Stomach (tissue), 9 donors: ENCODE results near the gene RNF123. TPM values are rescaled to one million over a fixed set of nuclear protein-coding genes. Genes with fewer than 3 reads are reported as not detected.

Source experiments
- DNase-seq, 2 donors: peaks; one replicate each; pipeline versions ENCODE4 v3.0.0 to v3.0.0-alpha.2; 2013 to 2019
- H3K27ac ChIP-seq, 5 donors: fragments of 200-600 bp in 4 of 5; sonication (generic) in 4 of 5; one replicate each; pipeline ENCODE4 v1.5.1; 2013 to 2019; ENCODE audit warnings: mild to moderate bottlenecking in 1 of 5, moderate library complexity in 1 of 5
- H3K27me3 ChIP-seq, 3 donors: fragments of 200-600 bp; sonication (generic); one replicate each; pipeline ENCODE4 v1.5.1; 2017 to 2019; ENCODE audit warnings: mixed run types in 1 of 3
- H3K36me3 ChIP-seq, 4 donors: fragments of 200-600 bp; sonication (generic); 1 replicate in 3 of 4; 2 replicates in 1 of 4; pipeline ENCODE4 v1.5.1; 2016 to 2019
- H3K4me1 ChIP-seq, 4 donors: fragments of 200-600 bp; sonication (generic); one replicate each; pipeline ENCODE4 v1.5.1; 2016 to 2019
- H3K4me3 ChIP-seq, 4 donors: fragments of 200-600 bp; sonication (generic) in 3 of 4; one replicate each; pipeline ENCODE4 v1.5.1; 2016 to 2019; ENCODE audit warnings: mild to moderate bottlenecking in 1 of 4
- H3K9me3 ChIP-seq, 4 donors: fragments of 200-600 bp; sonication (generic); one replicate each; pipeline ENCODE4 v1.5.1; 2016 to 2019
- EP300 ChIP-seq: sonication (generic); formaldehyde crosslinking; IDR thresholded peaks from one replicate; pipeline ENCODE4 v1.6.1; 2017; ENCODE audit warnings: antibody characterized with exemption
- POLR2A ChIP-seq, 4 donors: fragments of 450-650 bp; IDR thresholded peaks; one replicate each; pipeline ENCODE4 v1.6.1; 2016; ENCODE audit warnings: antibody characterized with exemption in 4 of 4, control low read depth in 2 of 4, mild to moderate bottlenecking in 1 of 4, moderate library complexity in 1 of 4
- POLR2AphosphoS5 ChIP-seq, 3 donors: sonication (generic); formaldehyde crosslinking; IDR thresholded peaks; one replicate each; pipeline ENCODE4 v1.6.1; 2016; ENCODE audit warnings: antibody characterized with exemption in 3 of 3
- WGBS, 5 donors: extraction: QIAGEN DNeasy Blood & Tissue Kit in 3 of 5; methylation state at CpG; one replicate each; pipeline versions ENCODE4 v1.1.5 to v1.1.7; 2013 to 2018; 5-methylcytosine and 5-hydroxymethylcytosine counted together
- intact Hi-C: fragments of 100-400 bp; cut with DNase I; formaldehyde crosslinking; loops from one replicate; pipeline ENCODE4 v1.15.1; 2023; ENCODE audit warnings: low total_unique reads
- polyA plus RNA-seq, 3 donors: library from polyadenylated mRNA; stranded (reverse); fragments of 200-250 nt; gene quantifications; one replicate each; pipeline ENCODE4 v1.2.3, GENCODE V29; 2013
- total RNA-seq, 5 donors: library from RNA; depleted of rRNA; stranded (reverse); fragments of >200 nt; gene quantifications; one replicate each; pipeline versions ENCODE4 v1.1.0 to v1.2.3, GENCODE V29; 2014 to 2016
- TF ChIP-seq, protein P1 (sequence below), 7 experiments: fragments of 450-650 bp in 4 of 7; fragments of 200-600 bp in 3 of 7; sonication (generic) in 3 of 7; IDR thresholded peaks; one replicate each; pipeline ENCODE4 v1.5.1; 2016 to 2019; ENCODE audit warnings: antibody characterized with exemption in 7 of 7, control low read depth in 2 of 7, mild to moderate bottlenecking in 1 of 7
- donor health status: healthy with polysubstance abuse.
- donor health status: Bipolar disorder and iron deficiency.
- donor health status: healthy.

Gene RNF123
- total and polyA plus RNA-seq, 8 donors, result 18.1 to 75.4 (median 26.6) TPM

DNA sequence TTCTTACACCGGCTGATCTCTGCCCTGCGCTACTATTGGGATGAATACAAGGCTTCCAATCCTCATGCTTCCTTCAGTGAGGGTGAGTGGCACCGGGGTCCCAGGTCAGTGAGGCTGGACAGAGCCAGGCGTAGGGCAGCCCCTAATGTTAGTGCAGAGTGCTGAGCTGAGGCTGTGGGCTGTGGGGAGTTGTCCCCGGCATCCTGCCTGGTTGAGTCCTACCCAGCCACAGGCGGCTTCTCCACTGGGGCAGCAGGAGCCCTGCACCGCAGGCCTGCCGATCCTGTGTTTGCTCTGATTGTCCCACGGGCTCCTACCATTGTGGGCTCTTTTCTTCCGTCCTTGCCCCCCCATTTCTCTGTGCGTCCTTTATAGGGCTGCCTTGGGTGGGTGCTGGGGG is 13.3 kb downstream of the RNF123 start:
- no peak for DNase-seq
- Histone ChIP-seq H3K27me3 (no peaks in the 10 kb centered on the region), H3K4me1 (peaks cover 0 to 8% (median 0%) of the 10 kb centered on the region in 4 donors), H3K4me3 (no peak overlapping the region), H3K27ac (no peak overlapping the region), H3K9me3 (no peaks in the 10 kb centered on the region), H3K36me3 (peaks cover 34 to 100% (median 91%) of the 10 kb centered on the region in 4 donors)
- WGBS, 5 donors, result 90 to 94% (median 92%) methylated on average over 8 to 11 of the region's 11 CpGs
- TF ChIP-seq, protein P1, sequence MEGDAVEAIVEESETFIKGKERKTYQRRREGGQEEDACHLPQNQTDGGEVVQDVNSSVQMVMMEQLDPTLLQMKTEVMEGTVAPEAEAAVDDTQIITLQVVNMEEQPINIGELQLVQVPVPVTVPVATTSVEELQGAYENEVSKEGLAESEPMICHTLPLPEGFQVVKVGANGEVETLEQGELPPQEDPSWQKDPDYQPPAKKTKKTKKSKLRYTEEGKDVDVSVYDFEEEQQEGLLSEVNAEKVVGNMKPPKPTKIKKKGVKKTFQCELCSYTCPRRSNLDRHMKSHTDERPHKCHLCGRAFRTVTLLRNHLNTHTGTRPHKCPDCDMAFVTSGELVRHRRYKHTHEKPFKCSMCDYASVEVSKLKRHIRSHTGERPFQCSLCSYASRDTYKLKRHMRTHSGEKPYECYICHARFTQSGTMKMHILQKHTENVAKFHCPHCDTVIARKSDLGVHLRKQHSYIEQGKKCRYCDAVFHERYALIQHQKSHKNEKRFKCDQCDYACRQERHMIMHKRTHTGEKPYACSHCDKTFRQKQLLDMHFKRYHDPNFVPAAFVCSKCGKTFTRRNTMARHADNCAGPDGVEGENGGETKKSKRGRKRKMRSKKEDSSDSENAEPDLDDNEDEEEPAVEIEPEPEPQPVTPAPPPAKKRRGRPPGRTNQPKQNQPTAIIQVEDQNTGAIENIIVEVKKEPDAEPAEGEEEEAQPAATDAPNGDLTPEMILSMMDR (IDR thresholded peaks at IDR 0.05), result no peak
- TF ChIP-seq EP300, result no peak
- TF ChIP-seq POLR2AphosphoS5 (IDR thresholded peaks at IDR 0.05), result no peak
- no peak for TF ChIP-seq POLR2A (IDR thresholded peaks at IDR 0.05)
- intact Hi-C loops, result no loop called here

DNA sequence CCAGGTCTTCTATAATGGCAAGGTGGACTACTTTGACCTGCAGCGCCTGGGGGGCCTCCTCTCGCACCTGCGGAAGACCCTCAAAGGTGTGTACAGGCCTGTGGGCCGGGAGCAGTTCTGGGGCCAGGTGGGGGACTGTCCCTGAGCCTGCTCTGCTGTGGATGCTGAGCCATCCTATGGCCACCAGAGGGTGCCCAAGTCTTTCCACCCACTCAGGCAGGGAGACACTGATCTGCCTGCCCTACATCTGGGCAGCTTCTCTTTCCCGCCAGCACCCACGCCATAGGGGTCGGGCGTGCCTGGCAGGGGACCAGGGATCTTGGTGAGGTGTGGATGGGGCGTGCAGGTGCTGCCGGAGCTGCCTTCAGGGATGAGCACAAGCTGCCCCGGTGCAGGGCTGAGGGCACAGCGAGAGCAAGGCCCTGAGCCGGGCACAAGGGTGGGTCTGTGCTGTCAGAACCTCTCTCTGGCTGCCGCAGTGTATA is 14.1 kb downstream of the RNF123 start:
- H3K27me3 ChIP-seq, result no peaks in the 10 kb centered on the region
- H3K4me1 ChIP-seq, result peaks cover 0 to 8% (median 0%) of the 10 kb centered on the region in 4 donors
- peaks cover 31 to 99% (median 89%) of the 10 kb centered on the region in 4 donors for H3K36me3 ChIP-seq
- H3K27ac ChIP-seq, result no peak overlapping the region
- peak; percentile 71 to 87 for DNase-seq
- no peak overlapping the region for H3K4me3 ChIP-seq
- 44 to 72% (median 52%) methylated on average over 6 to 14 of the region's 14 CpGs for WGBS, 5 donors
- TF ChIP-seq POLR2AphosphoS5 (IDR thresholded peaks at IDR 0.05), result peak in 1 of 3 donors; percentile 53
- no peak for TF ChIP-seq POLR2A (IDR thresholded peaks at IDR 0.05)
- TF ChIP-seq EP300, result no peak
- TF ChIP-seq, protein P1 (IDR thresholded peaks at IDR 0.05), result peak in 5 of 7 experiments; percentile 60 to 85 (median 79)
- no peaks in the 10 kb centered on the region for H3K9me3 ChIP-seq
- intact Hi-C loops, result no loop called here

- 82 to 96% (median 93%) methylated on average over 7 of the region's 7 CpGs for WGBS, 5 donors
- TF ChIP-seq POLR2AphosphoS5 (IDR thresholded peaks at IDR 0.05), result no peak
- TF ChIP-seq POLR2A (IDR thresholded peaks at IDR 0.05), result no peak
- TF ChIP-seq, protein P1 (IDR thresholded peaks at IDR 0.05), result no peak
- no peak for TF ChIP-seq EP300
- intact Hi-C loops, result no loop called here
- peaks cover 28 to 99% (median 86%) of the 10 kb centered on the region in 4 donors for H3K36me3 ChIP-seq
- no peaks in the 10 kb centered on the region for H3K27me3 ChIP-seq
- H3K4me1 ChIP-seq, result peaks cover 0 to 8% (median 0%) of the 10 kb centered on the region in 4 donors
- H3K4me3 ChIP-seq, result no peak overlapping the region
- no peaks in the 10 kb centered on the region for H3K9me3 ChIP-seq
- DNase-seq, result no peak
- no peak overlapping the region for H3K27ac ChIP-seq
These were observed 14.6 kb downstream of the RNF123 start for GRCh38 chr3:49703956-49704355.

DNA sequence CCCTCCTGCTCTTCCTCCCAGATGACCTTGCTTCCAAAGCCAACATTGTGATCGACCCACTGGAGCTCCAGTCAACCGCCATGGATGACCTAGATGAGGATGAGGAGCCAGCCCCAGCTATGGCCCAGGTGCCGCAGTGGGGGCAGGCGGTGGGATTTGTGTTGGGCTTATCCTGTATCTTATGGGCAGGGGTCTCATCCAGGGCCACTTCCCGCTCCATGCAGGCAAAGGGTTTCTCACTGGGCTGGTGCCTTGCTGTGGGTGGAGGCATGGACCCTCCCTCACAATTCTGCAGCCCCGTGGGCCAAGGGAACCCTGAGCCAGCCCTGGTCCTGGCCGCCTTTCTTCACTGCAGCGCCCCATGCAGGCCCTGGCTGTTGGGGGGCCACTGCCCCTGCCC is 15.3 kb downstream of the RNF123 start:
- Histone ChIP-seq H3K9me3 (no peaks in the 10 kb centered on the region), H3K36me3 (peaks cover 21 to 93% (median 79%) of the 10 kb centered on the region in 4 donors), H3K27me3 (no peaks in the 10 kb centered on the region), H3K27ac (no peak overlapping the region), H3K4me1 (peaks cover 0 to 8% (median 0%) of the 10 kb centered on the region in 4 donors), H3K4me3 (no peak overlapping the region)
- DNase-seq, result no peak
- TF ChIP-seq POLR2A (IDR thresholded peaks at IDR 0.05), result no peak
- TF ChIP-seq, protein P1 (IDR thresholded peaks at IDR 0.05), result no peak
- no peak for TF ChIP-seq POLR2AphosphoS5 (IDR thresholded peaks at IDR 0.05)
- no peak for TF ChIP-seq EP300
- 92 to 100% (median 95%) methylated on average over 2 to 8 of the region's 8 CpGs for WGBS, 5 donors
- intact Hi-C loops, result no loop called here
